ENCODE data around the gene THAP5.

DNA sequence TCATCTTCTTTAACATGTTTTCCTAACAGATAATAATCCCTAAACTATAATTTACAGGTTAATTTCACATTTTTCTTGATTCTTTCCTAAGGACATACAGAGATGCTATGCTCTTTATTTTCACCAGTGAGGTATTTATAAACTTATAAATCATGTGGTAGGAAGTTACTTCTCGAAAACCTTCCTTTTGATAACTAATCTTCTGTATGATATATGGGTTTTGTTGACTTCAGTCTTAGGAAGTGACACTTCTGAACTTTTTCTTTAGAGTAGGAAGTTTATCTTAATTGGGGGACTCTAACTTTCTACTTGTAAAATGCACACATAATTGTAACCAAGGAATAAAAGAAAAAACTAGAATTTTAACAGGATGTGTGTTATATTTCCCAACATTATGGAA is 33.8 kb downstream of the THAP5 start:
- no peak for TF ChIP-seq JUN (IDR thresholded peaks at IDR 0.05; ENCODE audit: borderline replicate concordance, insufficient read depth, insufficient read length, low read depth)
- no peak for TF ChIP-seq POLR2AphosphoS5 (IDR thresholded peaks at IDR 0.05; ENCODE audit: insufficient read depth, low read depth, low read length)
- TF ChIP-seq POLR2A (IDR thresholded peaks at IDR 0.05; ENCODE audit: low read depth, low read length), result no peak
- no peak for TF ChIP-seq CTCF (IDR thresholded peaks at IDR 0.05; ENCODE audit: extremely low read depth in 1 of 2, insufficient read depth in 1 of 2, low read depth in 1 of 2, low read length in 2 of 2)

Measured in endothelial cell of umbilical vein (primary cell).